ENCODE data around the gene SYT7.
A peak's percentile ranks its signal among the peaks of the same experiment; 100 is the strongest.

SYT7 gene

GRCh38 chr11:61556621-61557020 lies 24.3 kb downstream of the SYT7 start:
- peaks cover 52% of the 10 kb centered on the region for H3K4me1 ChIP-seq (ENCODE audit: insufficient read depth, insufficient read length)
- no peak overlapping the region for H3K4me3 ChIP-seq (ENCODE audit: insufficient read length, low read depth)
- H3K36me3 ChIP-seq (ENCODE audit: insufficient read depth, insufficient read length, low read length) = no peaks in the 10 kb centered on the region
- TF ChIP-seq SUZ12 (IDR thresholded peaks at IDR 0.05; ENCODE audit: extremely low read depth, insufficient read depth, insufficient read length) = no peak
- TF ChIP-seq YY1 (IDR thresholded peaks at IDR 0.05; ENCODE audit: insufficient read depth, insufficient read length) = no peak
- no peak for TF ChIP-seq ZNF274 (IDR thresholded peaks at IDR 0.05; ENCODE audit: low read depth, low read length)
- H3K27me3 ChIP-seq (ENCODE audit: insufficient read depth, insufficient read length) = peaks cover 22% of the 10 kb centered on the region
- no peak overlapping the region for H3K9ac ChIP-seq (ENCODE audit: insufficient read length, low read depth)
- no peaks in the 10 kb centered on the region for H3K9me3 ChIP-seq (ENCODE audit: insufficient read depth, low read length)
- no peak for DNase-seq (ENCODE audit: low read depth, low spot score)

GRCh38 chr11:61555978-61556377 lies 24.9 kb downstream of the SYT7 start:
- no peak for TF ChIP-seq SUZ12 (IDR thresholded peaks at IDR 0.05; ENCODE audit: extremely low read depth, insufficient read depth, insufficient read length)
- TF ChIP-seq YY1 (IDR thresholded peaks at IDR 0.05; ENCODE audit: insufficient read depth, insufficient read length) = no peak
- no peak for TF ChIP-seq ZNF274 (IDR thresholded peaks at IDR 0.05; ENCODE audit: low read depth, low read length)
- H3K27me3 ChIP-seq (ENCODE audit: insufficient read depth, insufficient read length) = peaks cover 22% of the 10 kb centered on the region

DNA sequence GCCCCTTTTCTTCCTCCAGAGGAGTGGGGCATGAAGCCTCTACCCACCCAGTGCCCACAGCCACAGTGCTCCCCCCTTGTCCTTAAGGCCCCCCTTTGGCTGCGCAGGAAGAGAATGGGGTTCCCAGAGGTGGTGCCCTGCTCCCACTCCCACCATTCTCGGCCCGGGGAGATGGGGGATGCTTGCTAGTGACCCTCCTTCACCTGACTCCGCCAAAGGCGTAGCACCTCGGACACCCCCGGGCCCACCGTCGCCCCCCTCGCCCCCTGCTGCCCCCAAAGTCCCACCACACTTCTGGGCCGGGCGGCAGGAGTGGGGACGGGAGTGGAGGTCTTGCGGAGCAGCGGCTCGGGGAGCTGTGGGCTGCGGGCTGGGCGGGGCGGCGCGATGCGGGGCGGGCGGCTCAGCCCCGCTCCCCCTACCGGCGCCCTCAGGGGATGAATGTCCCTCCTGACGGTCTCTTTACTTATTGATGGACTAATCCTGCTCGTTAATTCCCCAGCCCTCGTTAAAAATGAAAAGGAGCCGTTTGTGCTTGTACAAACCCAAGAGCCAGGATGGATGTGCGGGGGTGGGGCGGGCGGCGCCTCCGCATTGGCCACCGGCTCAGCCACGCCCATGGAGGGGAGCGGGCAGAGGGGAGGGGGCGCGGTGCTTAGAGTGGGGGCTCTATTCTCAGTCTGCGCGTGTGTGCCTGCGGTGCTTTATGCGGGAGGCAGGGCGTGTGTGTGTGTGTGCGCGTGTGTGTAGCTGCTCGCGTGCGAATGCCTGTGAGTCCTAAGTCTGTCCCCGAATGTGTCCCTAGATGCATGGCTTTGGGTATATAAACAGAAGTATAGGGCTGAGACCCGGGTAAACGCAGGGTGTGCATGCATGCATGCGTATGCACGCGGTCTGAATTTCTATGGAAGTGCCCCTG lies 25.6 kb downstream of the SYT7 start:
- H3K9me3 ChIP-seq (ENCODE audit: insufficient read depth, low read length) = no peaks in the 10 kb centered on the region
- peaks cover 60% of the 10 kb centered on the region for H3K4me1 ChIP-seq (ENCODE audit: insufficient read depth, insufficient read length)
- H3K27me3 ChIP-seq (ENCODE audit: insufficient read depth, insufficient read length) = peaks cover 22% of the 10 kb centered on the region
- no peak for DNase-seq (ENCODE audit: low read depth, low spot score)
- peak overlapping the region; percentile 22 for H3K4me3 ChIP-seq (ENCODE audit: insufficient read length, low read depth)
- peak overlapping the region; percentile 23 for H3K9ac ChIP-seq (ENCODE audit: insufficient read length, low read depth)
- H3K36me3 ChIP-seq (ENCODE audit: insufficient read depth, insufficient read length, low read length) = no peaks in the 10 kb centered on the region
- TF ChIP-seq SUZ12 (IDR thresholded peaks at IDR 0.05; ENCODE audit: extremely low read depth, insufficient read depth, insufficient read length) (no peak), YY1 (IDR thresholded peaks at IDR 0.05; ENCODE audit: insufficient read depth, insufficient read length) (no peak), ZNF274 (IDR thresholded peaks at IDR 0.05; ENCODE audit: low read depth, low read length) (no peak)

More at GRCh38 chr11:61555978-61556377, 24.9 kb downstream of the SYT7 start:
- Histone ChIP-seq H3K4me3 (ENCODE audit: insufficient read length, low read depth) (peak overlapping the region; percentile 22), H3K9ac (ENCODE audit: insufficient read length, low read depth) (no peak overlapping the region), H3K9me3 (ENCODE audit: insufficient read depth, low read length) (no peaks in the 10 kb centered on the region), H3K4me1 (ENCODE audit: insufficient read depth, insufficient read length) (peaks cover 57% of the 10 kb centered on the region), H3K36me3 (ENCODE audit: insufficient read depth, insufficient read length, low read length) (no peaks in the 10 kb centered on the region)
- no peak for DNase-seq (ENCODE audit: low read depth, low spot score)

DNA sequence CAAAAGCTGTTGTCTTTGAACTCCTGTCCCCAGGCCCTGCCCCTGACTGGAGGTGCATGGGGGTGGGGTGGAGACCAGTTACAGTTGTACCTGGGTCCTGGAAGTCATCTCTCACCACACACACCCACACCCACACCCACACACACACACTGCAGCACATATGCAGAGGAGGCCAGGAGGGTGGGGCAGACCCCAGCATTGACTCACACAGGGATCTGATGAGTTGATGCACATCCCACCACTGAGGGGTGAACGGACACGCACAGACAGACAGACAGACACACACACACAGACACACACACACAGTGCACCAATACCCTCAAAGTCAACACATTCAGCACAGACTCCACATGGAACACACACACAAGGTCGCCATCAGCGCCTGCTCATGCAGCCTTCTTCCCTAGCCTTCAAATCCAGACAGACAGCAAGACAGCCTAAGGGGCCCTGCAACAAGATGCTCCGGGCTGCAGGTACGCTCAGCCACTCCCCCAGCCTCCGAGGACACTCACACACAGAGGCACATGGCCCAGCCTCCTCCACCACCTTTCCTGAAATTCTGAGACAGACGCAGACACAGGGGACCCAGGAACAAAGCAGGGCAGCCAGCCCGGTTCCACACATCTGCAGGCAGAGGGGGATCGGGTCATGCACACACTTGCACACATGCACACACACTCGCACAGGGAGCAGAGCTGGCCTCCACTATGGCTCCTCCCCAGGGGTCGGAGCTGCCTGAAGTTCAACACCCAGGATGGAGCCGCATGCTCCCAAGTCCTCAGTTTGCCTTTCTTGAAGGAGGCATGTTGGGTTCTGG lies 26.5 kb downstream of the SYT7 start:
- peak overlapping the region; percentile 23 for H3K9ac ChIP-seq (ENCODE audit: insufficient read length, low read depth)
- no peak for TF ChIP-seq ZNF274 (IDR thresholded peaks at IDR 0.05; ENCODE audit: low read depth, low read length)
- no peaks in the 10 kb centered on the region for H3K36me3 ChIP-seq (ENCODE audit: insufficient read depth, insufficient read length, low read length)
- H3K27me3 ChIP-seq (ENCODE audit: insufficient read depth, insufficient read length) = peaks cover 22% of the 10 kb centered on the region
- H3K9me3 ChIP-seq (ENCODE audit: insufficient read depth, low read length) = no peaks in the 10 kb centered on the region
- H3K4me3 ChIP-seq (ENCODE audit: insufficient read length, low read depth) = no peak overlapping the region
- peaks cover 66% of the 10 kb centered on the region for H3K4me1 ChIP-seq (ENCODE audit: insufficient read depth, insufficient read length)
- no peak for DNase-seq (ENCODE audit: low read depth, low spot score)

- H3K4me1 ChIP-seq (ENCODE audit: insufficient read depth, insufficient read length) = peaks cover 64% of the 10 kb centered on the region
- no peak for DNase-seq (ENCODE audit: low read depth, low spot score)
- H3K27me3 ChIP-seq (ENCODE audit: insufficient read depth, insufficient read length) = peaks cover 22% of the 10 kb centered on the region
- H3K36me3 ChIP-seq (ENCODE audit: insufficient read depth, insufficient read length, low read length) = no peaks in the 10 kb centered on the region
- H3K4me3 ChIP-seq (ENCODE audit: insufficient read length, low read depth) = no peak overlapping the region
- no peaks in the 10 kb centered on the region for H3K9me3 ChIP-seq (ENCODE audit: insufficient read depth, low read length)
- TF ChIP-seq YY1 (IDR thresholded peaks at IDR 0.05; ENCODE audit: insufficient read depth, insufficient read length) = no peak
- TF ChIP-seq ZNF274 (IDR thresholded peaks at IDR 0.05; ENCODE audit: low read depth, low read length) = no peak
- no peak for TF ChIP-seq SUZ12 (IDR thresholded peaks at IDR 0.05; ENCODE audit: extremely low read depth, insufficient read depth, insufficient read length)
- no peak overlapping the region for H3K9ac ChIP-seq (ENCODE audit: insufficient read length, low read depth)
Measured at GRCh38 chr11:61553373-61554171, 27.3 kb downstream of the SYT7 start.

DNA sequence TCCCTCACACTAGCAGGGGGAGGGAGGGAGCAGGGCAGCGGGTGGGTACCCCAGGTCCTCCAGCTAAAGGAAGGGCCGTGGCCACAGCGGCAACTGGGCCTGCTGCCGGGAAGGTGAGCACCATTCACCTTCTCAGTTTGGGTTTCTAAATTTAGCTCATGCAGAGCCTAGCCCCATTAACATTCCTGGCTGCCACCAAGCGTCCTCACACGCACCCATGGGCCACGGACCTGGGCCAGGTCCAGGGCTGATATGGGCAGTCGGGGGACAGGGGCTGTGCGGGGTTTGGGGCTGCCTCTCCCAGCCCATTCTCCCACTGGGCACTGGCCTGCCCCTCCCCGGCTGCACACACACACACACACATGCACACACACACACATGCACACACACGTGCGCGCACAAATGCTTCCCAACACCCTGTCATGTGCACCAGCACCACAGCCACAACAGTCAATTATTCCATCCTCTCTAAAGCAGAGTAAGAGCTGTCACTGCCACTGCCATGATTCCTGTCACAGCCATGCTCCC lies 28.7 kb downstream of the SYT7 start:
- TF ChIP-seq SUZ12 (IDR thresholded peaks at IDR 0.05; ENCODE audit: extremely low read depth, insufficient read depth, insufficient read length) (no peak), YY1 (IDR thresholded peaks at IDR 0.05; ENCODE audit: insufficient read depth, insufficient read length) (no peak), ZNF274 (IDR thresholded peaks at IDR 0.05; ENCODE audit: low read depth, low read length) (no peak)
- Histone ChIP-seq H3K27me3 (ENCODE audit: insufficient read depth, insufficient read length) (peaks cover 22% of the 10 kb centered on the region), H3K4me1 (ENCODE audit: insufficient read depth, insufficient read length) (peaks cover 65% of the 10 kb centered on the region), H3K36me3 (ENCODE audit: insufficient read depth, insufficient read length, low read length) (no peaks in the 10 kb centered on the region), H3K9me3 (ENCODE audit: insufficient read depth, low read length) (no peaks in the 10 kb centered on the region), H3K4me3 (ENCODE audit: insufficient read length, low read depth) (no peak overlapping the region), H3K9ac (ENCODE audit: insufficient read length, low read depth) (no peak overlapping the region)
- no peak for DNase-seq (ENCODE audit: low read depth, low spot score)
